GM12892 (cell line): ENCODE data around the gene ATP6AP2.

Source experiments
- DNase-seq: peaks from one replicate; pipeline ENCODE4 v3.0.0; 2011; ENCODE audit not compliant: insufficient read length
- FAIRE-seq: peaks from 2 replicates; lab custom pipeline; 2011; peaks lifted over from hg19 to GRCh38; lab: Jason Lieb, UNC
- POLR2A ChIP-seq: IDR thresholded peaks from 2 replicates; pipeline ENCODE4 v1.6.1; 2011; ENCODE audit warnings: low read depth, low read length, control low read depth
- POLR2AphosphoS5 ChIP-seq: IDR thresholded peaks from 2 replicates; pipeline ENCODE4 v1.6.1; 2011; ENCODE audit warnings: low read depth, low read length, control low read depth
- TAF1 ChIP-seq: IDR thresholded peaks from 2 replicates; pipeline ENCODE4 v1.6.1; 2011; ENCODE audit warnings: low read depth, mild to moderate bottlenecking, control low read depth, low read length, borderline replicate concordance

Gene ATP6AP2

DNA sequence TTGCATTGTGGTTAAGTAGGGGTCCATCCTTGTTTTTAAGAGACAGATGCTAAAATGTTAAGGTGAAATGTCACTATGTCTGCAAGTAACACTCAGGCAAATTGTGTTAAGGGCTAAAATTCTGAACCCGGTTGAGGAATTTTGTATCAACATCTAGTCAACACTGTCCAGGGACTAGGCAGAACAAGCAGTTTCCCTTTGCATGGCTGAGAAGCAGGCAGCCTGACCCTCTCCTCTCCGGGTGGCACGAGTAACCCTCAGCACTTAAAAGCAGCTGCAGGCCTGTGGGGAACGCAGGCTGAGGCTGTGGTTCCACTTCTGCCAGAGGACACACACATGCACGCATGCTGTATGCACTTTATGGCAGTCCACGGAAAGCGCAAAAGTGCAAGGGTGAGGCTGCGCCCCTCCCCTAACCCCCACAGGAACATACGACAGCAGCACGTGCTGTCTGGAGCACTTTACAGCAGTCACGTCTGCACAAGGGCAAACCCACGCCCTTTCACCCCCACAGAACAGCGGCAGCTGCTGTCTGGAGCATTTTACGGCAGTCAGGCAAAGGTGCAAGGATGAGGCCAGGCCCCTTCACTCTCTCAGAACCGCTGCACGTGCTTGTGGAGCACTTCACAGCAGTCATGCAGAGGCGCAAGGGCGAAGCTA is 41.8 kb downstream of the ATP6AP2 start:
- FAIRE-seq, result no peak
- TF ChIP-seq TAF1, result no peak
- no peak for TF ChIP-seq POLR2AphosphoS5
- TF ChIP-seq POLR2A, result no peak
- no peak for DNase-seq

DNA sequence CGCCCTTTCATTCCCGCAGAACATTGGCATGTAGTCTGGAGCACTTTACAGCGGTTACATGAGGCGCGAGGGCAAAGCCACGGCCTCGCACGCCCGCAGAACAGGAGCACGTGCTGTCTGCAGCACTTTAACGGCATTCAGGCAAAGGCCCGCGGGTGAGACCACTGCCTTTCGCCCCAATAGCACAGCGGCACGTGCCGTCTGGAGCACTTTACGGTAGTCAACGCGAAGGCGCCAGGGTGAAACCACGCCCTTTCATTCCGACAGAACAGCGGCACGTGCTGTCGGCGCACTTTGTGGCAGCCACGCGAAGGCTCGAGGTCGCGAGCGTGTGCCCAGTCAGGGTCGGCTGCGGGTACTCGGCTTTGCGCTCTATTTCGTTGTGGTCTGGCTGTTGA is 42.4 kb downstream of the ATP6AP2 start, which contains the start of gene MPC1L:
Gene MPC1L, plus strand, starts transcription at position 290 of the 398 bp plus-strand sequence. CDS start 138 bp downstream, outside the sequence.
- TF ChIP-seq POLR2A, result no peak
- no peak for TF ChIP-seq POLR2AphosphoS5
- TF ChIP-seq TAF1, result no peak
- DNase-seq (no peak), FAIRE-seq (no peak)

GRCh38 chrX:40623665-40624064 is 42.9 kb downstream of the ATP6AP2 start:
- no peak for FAIRE-seq
- TF ChIP-seq TAF1 (no peak), POLR2AphosphoS5 (no peak), POLR2A (no peak)
- DNase-seq, result no peak

DNA sequence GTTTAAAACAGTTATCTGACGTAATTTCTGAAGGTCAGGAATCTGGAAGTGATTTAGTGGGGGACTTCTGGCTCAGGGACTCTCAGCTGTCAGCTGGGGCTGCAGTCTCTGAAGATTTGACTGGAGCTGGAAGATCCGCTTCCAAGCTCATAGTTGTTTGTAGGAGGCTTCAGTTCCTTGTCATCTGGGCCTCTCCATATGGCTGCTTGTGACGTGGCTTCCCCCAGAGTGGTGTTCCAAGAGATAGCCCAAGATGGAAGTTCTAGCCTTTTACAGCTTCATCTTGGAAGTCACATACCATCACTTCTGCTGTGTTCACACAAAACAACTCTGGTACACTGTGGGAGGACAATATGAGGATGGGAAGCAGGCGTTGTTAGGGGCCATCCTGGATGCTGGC is 44.5 kb downstream of the ATP6AP2 start:
- no peak for FAIRE-seq
- TF ChIP-seq POLR2AphosphoS5, result no peak
- TF ChIP-seq POLR2A, result no peak
- no peak for TF ChIP-seq TAF1
- DNase-seq, result no peak

GRCh38 chrX:40628506-40628905 is 47.7 kb downstream of the ATP6AP2 start:
- TF ChIP-seq POLR2AphosphoS5, result no peak
- no peak for TF ChIP-seq POLR2A
- no peak for TF ChIP-seq TAF1
- no peak for FAIRE-seq
- no peak for DNase-seq

DNA sequence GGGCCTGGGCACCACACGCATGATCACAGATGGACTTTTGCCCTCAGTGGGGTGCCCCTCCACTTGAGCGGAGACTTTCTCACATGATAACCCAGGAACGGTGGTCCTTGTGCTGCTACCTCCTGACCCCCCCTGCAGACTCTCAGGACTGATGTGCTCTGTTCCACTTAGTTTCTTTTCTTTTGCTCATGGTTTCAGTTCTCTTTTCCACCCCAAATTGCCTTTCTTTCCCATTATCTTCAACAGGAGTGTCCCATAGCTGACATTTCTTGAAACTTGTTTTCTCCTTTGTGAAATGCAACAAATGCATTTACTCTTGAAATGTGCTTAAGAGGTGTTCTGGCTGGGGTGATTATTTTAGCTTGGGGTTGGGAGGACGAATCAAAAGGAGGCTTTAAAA is 51.4 kb downstream of the ATP6AP2 start:
- DNase-seq (no peak), FAIRE-seq (peak; percentile 21)
- TF ChIP-seq POLR2AphosphoS5 (no peak), POLR2A (no peak), TAF1 (no peak)

DNA sequence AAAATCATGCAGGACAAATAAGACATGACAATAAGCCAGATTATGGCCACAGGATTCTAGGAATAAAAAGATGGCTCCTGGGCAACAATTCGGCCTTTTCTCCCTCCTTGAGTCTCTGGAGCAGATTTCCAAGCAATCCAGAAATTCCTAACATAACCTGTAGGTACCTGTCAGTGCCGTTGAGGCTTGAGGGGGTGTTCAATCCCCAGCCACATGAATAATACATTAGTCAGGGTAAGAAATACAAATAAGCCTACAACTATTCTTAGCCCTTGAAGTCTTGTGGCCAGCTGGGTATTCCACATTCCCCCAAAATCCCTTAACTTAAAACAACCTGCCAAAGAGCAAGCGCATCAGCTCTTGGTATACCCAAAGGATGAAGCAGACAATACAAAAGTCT is 56.9 kb downstream of the ATP6AP2 start:
- DNase-seq (no peak), FAIRE-seq (no peak)

GRCh38 chrX:40644176-40644575 is 63.4 kb downstream of the ATP6AP2 start:
- DNase-seq (no peak), FAIRE-seq (peak; percentile 66)
- TF ChIP-seq TAF1 (no peak), POLR2A (no peak)

More for the DNA sequence above, 56.9 kb downstream of the ATP6AP2 start:
- TF ChIP-seq POLR2AphosphoS5 (no peak), POLR2A (no peak), TAF1 (no peak)

DNA sequence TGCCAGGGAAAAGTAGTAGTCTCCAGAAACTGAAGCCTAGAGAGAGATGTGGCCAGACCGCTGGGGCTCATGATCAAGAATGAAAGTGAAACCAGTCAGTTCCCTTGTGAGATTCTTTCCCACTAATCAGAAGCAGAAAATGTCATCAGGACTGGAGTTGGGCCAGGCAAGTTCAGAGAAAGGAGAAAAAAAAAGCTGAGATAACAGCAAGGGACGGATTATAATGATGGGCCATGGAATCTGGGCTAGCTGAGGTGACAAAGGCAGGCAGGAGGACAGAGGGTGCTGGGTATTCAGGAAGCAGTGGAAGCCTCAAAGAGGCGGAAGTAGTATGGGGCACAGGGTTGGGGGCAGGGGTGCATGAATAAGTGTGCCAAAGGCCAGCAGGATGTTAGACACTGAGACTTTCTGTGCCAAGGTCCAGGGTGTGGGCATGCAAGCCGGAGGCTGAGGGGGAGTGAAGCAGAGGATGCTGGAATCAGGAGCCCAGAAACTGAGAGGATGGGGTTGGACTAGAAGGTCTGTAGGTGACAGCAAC is 64.1 kb downstream of the ATP6AP2 start:
- peak; percentile 97 for FAIRE-seq
- TF ChIP-seq POLR2A (no peak), POLR2AphosphoS5 (no peak), TAF1 (peak; percentile 73; the same call in 1 of the 2 replicates)
- DNase-seq, result peak; percentile 37

GRCh38 chrX:40646489-40647306 is 65.9 kb downstream of the ATP6AP2 start:
- peak; percentile 70 for FAIRE-seq
- TF ChIP-seq TAF1, result no peak
- TF ChIP-seq POLR2AphosphoS5, result no peak
- TF ChIP-seq POLR2A, result no peak
- DNase-seq, result peak; percentile 38

DNA sequence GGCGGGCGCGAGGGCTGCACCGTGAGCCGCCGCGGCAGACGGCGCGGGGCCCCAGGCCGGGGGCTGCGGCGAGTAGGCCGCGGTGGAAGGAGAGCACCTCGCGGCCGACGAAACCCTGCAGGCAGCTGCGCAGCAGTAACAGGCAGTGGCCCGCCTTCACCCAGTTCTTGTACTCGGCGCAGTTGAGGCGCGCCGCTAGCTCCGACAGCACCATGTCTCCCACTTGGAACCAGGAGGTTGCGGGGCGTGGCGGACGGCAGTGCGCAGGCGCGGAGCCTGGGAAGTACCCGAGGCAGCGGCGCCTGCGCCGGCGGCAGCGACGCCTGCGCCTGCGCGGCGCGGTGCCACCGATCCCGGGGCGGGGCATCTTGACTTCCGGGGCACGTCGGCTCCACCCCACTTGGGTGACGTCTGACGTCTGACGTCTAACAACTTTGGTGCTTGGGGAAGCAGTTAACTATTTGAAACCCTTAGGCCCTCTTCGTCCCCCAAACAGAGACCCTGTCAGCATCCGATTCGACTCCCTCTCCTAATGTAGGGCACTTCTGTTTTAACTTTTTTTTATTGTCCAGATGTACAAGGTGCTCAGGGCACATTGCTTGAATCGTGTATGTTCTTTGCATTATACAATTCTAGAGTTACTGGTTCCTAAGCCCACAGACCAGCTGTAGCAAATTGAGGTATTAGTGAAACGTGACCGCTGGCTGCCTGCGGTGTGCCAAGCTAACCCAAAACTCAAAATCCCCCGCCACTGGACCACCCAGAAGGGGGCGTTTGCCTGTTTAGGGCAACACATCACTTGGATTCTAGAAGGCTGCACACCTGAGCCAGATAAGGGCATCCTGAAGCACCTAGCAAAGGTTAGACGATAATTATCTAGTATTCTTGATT is 66.8 kb downstream of the ATP6AP2 start, which contains the start of gene CXorf38:
Gene CXorf38, minus strand, starts transcription at position 255 of the 891 bp plus-strand sequence. Its CDS starts 41 bp downstream, at position 214.
- TF ChIP-seq POLR2AphosphoS5 (peak; percentile 79), TAF1 (no peak), POLR2A (peak; percentile 65)
- DNase-seq (peak; percentile 66), FAIRE-seq (peak; percentile 100)
